NT2/D1 (cell line): ENCODE data around the gene NLK.

Source experiments
- SUZ12 ChIP-seq: IDR thresholded peaks from 2 replicates; pipeline ENCODE4 v1.6.1; 2011; ENCODE audit not compliant: insufficient read length, insufficient read depth; ENCODE audit errors: extremely low read depth
- ZNF274 ChIP-seq: IDR thresholded peaks from 2 replicates; pipeline ENCODE4 v1.6.1; 2011; ENCODE audit warnings: mild to moderate bottlenecking, low read depth, low read length

- no peak for TF ChIP-seq ZNF274
- TF ChIP-seq SUZ12: no peak
Measured at GRCh38 chr17:28055546-28056275, 13.2 kb downstream of the NLK start.
